Ishikawa (cell line): ENCODE measurements around the gene ZNF14.

Experiments
- CEBPB ChIP-seq: IDR thresholded peaks from 2 replicates; pipeline ENCODE4 v1.6.1; 2012
- RAD21 ChIP-seq: IDR thresholded peaks from 2 replicates; pipeline ENCODE4 v1.6.1; 2012; ENCODE audit warnings: low read depth
- ZBTB7A ChIP-seq: IDR thresholded peaks from 2 replicates; pipeline ENCODE4 v1.6.1; 2012; ENCODE audit warnings: low read depth

DNA sequence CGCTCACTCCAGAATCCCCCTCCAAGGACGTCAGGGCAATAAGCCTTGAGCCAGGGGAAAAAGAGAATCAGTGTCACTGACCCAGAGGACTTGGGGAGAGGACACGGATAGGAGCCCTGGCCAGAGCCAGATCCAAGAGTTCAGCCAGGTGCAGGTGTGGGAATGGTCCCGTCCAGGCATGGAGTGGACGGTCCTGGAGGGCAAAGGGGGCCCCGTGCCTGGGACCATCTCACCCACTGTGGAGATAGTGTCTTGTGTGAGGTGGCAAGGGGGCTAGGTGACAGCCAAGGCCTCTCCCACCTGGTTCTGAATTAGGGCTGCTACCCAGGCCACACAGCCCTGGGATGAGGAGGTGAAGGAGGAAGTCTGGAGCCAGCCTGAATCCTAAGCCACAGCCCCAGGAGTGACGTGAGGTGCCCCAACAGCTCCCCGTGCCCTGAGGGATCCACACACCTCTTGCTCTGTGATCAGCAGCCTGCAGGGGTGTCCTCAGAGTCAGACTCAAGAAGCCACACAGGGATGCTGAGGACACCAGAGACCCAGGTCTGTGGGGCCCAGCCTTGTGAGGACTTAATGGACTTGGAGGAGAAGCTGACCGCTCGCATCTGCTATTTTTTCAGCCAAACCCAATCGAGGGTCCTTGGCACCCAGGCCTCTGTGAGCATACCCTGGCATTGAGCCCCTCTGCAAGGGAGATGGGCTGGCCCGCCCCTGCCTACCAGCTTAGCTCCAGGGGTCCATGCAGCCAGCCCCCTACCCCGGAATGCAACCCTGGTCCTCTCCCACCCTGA is 16.4 kb upstream of the ZNF14 start:
- TF ChIP-seq ZBTB7A, result no peak
- TF ChIP-seq CEBPB, result no peak
- TF ChIP-seq RAD21, result no peak
